IPS-11a (cell line): Measurements from ENCODE around the gene KCTD19.

ENCODE experiments used
- H3K4me3 ChIP-seq: one replicate; pipeline ENCODE4 v1.5.1; 2013; ENCODE audit warnings: low read depth, low read length, control low read depth

KCTD19 gene

GRCh38 chr16:67326115-67326471 lies 448 bp downstream of the KCTD19 start:
- peak overlapping the region; percentile 43 for H3K4me3 ChIP-seq

GRCh38 chr16:67317853-67318252 lies 8.7 kb downstream of the KCTD19 start:
- no peak overlapping the region for H3K4me3 ChIP-seq

GRCh38 chr16:67312719-67313118 lies 13.8 kb downstream of the KCTD19 start:
- H3K4me3 ChIP-seq = no peak overlapping the region

GRCh38 chr16:67311607-67312488 lies 14.7 kb downstream of the KCTD19 start:
- H3K4me3 ChIP-seq = no peak overlapping the region

- no peak overlapping the region for H3K4me3 ChIP-seq
Observed at GRCh38 chr16:67310561-67310960, 16.0 kb downstream of the KCTD19 start.

GRCh38 chr16:67305216-67306071 lies 21.1 kb downstream of the KCTD19 start:
- H3K4me3 ChIP-seq = no peak overlapping the region

GRCh38 chr16:67304020-67304419 lies 22.5 kb downstream of the KCTD19 start:
- H3K4me3 ChIP-seq = no peak overlapping the region

GRCh38 chr16:67302970-67303369 lies 23.6 kb downstream of the KCTD19 start:
- no peak overlapping the region for H3K4me3 ChIP-seq

- no peak overlapping the region for H3K4me3 ChIP-seq
Observed at GRCh38 chr16:67302076-67302475, 24.5 kb downstream of the KCTD19 start.

- no peak overlapping the region for H3K4me3 ChIP-seq
Observed at GRCh38 chr16:67301080-67301782, 25.3 kb downstream of the KCTD19 start.

- no peak overlapping the region for H3K4me3 ChIP-seq
Observed at GRCh38 chr16:67299269-67299668, 27.3 kb downstream of the KCTD19 start.

- H3K4me3 ChIP-seq = no peak overlapping the region
Observed at GRCh38 chr16:67298277-67298676, 28.3 kb downstream of the KCTD19 start.

- no peak overlapping the region for H3K4me3 ChIP-seq
Observed at GRCh38 chr16:67296420-67296819, 30.1 kb downstream of the KCTD19 start.

- no peak overlapping the region for H3K4me3 ChIP-seq
Observed at GRCh38 chr16:67294938-67295361, 31.6 kb downstream of the KCTD19 start.

GRCh38 chr16:67294171-67294757 lies 32.3 kb downstream of the KCTD19 start:
- no peak overlapping the region for H3K4me3 ChIP-seq

- no peak overlapping the region for H3K4me3 ChIP-seq
Observed at GRCh38 chr16:67291461-67291860, 35.1 kb downstream of the KCTD19 start.

GRCh38 chr16:67287960-67288359 lies 38.6 kb downstream of the KCTD19 start:
- H3K4me3 ChIP-seq = no peak overlapping the region

- H3K4me3 ChIP-seq = no peak overlapping the region
Observed at GRCh38 chr16:67286441-67287235, 39.9 kb downstream of the KCTD19 start.

- no peak overlapping the region for H3K4me3 ChIP-seq
Observed at GRCh38 chr16:67284699-67285646, 41.6 kb downstream of the KCTD19 start.
